IMR-90 (cell line): ENCODE measurements around the gene RGS12.

Experiments used
- CEBPB ChIP-seq: IDR thresholded peaks from 2 replicates; pipeline ENCODE4 v1.6.1; 2012; ENCODE audit warnings: low read depth, low read length, improper control_type of control experiment
- ELK1 ChIP-seq: fragments of 150-350 bp; IDR thresholded peaks from 2 replicates; pipeline ENCODE4 v1.6.1; 2016; ENCODE audit warnings: low read depth, mild to moderate bottlenecking, low read length, moderate library complexity, borderline replicate concordance
- MAZ ChIP-seq: IDR thresholded peaks from 2 replicates; pipeline ENCODE4 v1.6.1; 2012; ENCODE audit warnings: low read depth, mild to moderate bottlenecking, low read length, improper control_type of control experiment, moderate library complexity, borderline replicate concordance
- MXI1 ChIP-seq: IDR thresholded peaks from 2 replicates; pipeline ENCODE4 v1.6.1; 2012; ENCODE audit warnings: low read depth, mild to moderate bottlenecking, low read length, moderate library complexity, borderline replicate concordance
- POLR2A ChIP-seq: IDR thresholded peaks from 2 replicates; pipeline ENCODE4 v1.6.1; 2012; ENCODE audit warnings: mild to moderate bottlenecking, low read depth, low read length
- RCOR1 ChIP-seq: IDR thresholded peaks from 2 replicates; pipeline ENCODE4 v1.6.1; 2012; ENCODE audit warnings: mild to moderate bottlenecking, low read length, improper control_type of control experiment; ENCODE audit not compliant: insufficient replicate concordance
- RFX5 ChIP-seq: IDR thresholded peaks from 2 replicates; pipeline ENCODE4 v1.8.0; 2012; ENCODE audit warnings: low read depth, mild to moderate bottlenecking, low read length, moderate library complexity
- SMC3 ChIP-seq: fragments of 150-350 bp; IDR thresholded peaks from 2 replicates; pipeline ENCODE4 v1.6.1; 2016; ENCODE audit warnings: low read depth, mild to moderate bottlenecking, antibody characterized with exemption, low read length, moderate library complexity
- TF ChIP-seq, protein P1 (sequence below): conservative IDR thresholded peaks from 2 replicates; pipeline ENCODE4 v1.5.1; 2012; ENCODE audit warnings: mild to moderate bottlenecking, low read depth, low read length, improper control_type of control experiment

DNA sequence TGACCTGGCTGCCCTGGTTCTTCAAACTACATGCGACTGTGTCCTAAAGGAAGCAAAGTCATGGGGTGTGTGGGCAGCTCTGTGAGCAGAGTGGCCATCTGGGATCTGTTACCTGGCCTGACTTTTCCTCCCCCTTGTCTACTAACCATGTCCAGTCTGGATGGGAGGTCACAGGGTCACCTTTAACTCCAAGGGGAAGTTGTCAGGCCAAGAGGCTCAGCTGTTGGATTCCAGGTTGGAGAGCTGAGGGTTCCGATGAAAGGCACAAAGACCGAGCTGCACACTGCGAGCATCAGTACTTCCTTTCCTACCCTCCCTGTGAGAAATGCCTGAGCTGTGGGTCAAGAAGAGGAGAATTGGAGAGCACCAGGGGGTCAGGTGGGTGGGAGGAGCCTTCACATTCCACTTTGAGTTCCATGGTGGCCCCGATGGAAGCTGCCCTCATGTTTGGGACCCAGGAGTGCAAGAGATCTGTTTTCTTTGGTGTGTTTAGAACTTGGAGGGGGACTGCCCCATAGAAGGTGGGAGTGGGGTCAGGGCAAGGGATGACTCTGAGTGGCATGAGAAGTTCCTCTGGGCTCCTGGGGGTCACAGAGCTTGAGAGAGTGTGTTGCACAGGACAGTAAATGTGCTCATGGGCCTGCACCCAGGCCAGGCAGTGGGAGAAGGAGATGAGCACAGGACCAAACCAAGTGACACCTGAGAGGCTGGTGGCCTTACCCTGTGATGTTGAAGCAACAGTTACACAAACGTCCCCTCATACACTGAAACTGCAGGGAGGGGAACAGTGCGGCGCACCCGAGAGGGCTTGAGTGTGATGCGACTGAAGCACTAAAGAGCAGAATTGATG, 36.2 kb downstream of the RGS12 start:
- TF ChIP-seq, protein P1, sequence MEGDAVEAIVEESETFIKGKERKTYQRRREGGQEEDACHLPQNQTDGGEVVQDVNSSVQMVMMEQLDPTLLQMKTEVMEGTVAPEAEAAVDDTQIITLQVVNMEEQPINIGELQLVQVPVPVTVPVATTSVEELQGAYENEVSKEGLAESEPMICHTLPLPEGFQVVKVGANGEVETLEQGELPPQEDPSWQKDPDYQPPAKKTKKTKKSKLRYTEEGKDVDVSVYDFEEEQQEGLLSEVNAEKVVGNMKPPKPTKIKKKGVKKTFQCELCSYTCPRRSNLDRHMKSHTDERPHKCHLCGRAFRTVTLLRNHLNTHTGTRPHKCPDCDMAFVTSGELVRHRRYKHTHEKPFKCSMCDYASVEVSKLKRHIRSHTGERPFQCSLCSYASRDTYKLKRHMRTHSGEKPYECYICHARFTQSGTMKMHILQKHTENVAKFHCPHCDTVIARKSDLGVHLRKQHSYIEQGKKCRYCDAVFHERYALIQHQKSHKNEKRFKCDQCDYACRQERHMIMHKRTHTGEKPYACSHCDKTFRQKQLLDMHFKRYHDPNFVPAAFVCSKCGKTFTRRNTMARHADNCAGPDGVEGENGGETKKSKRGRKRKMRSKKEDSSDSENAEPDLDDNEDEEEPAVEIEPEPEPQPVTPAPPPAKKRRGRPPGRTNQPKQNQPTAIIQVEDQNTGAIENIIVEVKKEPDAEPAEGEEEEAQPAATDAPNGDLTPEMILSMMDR: no peak
- no peak for TF ChIP-seq CEBPB
- TF ChIP-seq RFX5: no peak
- TF ChIP-seq MXI1: no peak
- no peak for TF ChIP-seq SMC3
- no peak for TF ChIP-seq MAZ
- no peak for TF ChIP-seq POLR2A
- no peak for TF ChIP-seq RCOR1
- no peak for TF ChIP-seq ELK1
